ENCODE measurements around the gene ACSL6.

ACSL6 gene

GRCh38 chr5:132012371-132013005, 1.0 kb upstream of the ACSL6 start:
- peaks cover 8% of the 10 kb centered on the region for H3K4me1 ChIP-seq (ENCODE audit: control insufficient read depth, insufficient read depth, low read length)
- no peak overlapping the region for H3K27ac ChIP-seq (ENCODE audit: low read depth, low read length)
- peaks cover 35% of the 10 kb centered on the region for H3K27me3 ChIP-seq (ENCODE audit: control insufficient read depth, insufficient read depth, low read length)
- no peak overlapping the region for H3K9ac ChIP-seq (ENCODE audit: low read depth, low read length)
- H3K9me3 ChIP-seq (ENCODE audit: control insufficient read depth, insufficient read depth, low read length), result no peaks in the 10 kb centered on the region
- H3K36me3 ChIP-seq (ENCODE audit: control insufficient read depth, insufficient read depth, low read length), result no peaks in the 10 kb centered on the region
- H3K4me3 ChIP-seq (ENCODE audit: low read depth, low read length), result peak overlapping the region; percentile 71; the same call in 1 of the 2 replicates

GRCh38 chr5:132010989-132011621, 353 bp downstream of the ACSL6 start:
- peaks cover 8% of the 10 kb centered on the region for H3K4me1 ChIP-seq (ENCODE audit: control insufficient read depth, insufficient read depth, low read length)
- peak overlapping the region; percentile 71 for H3K4me3 ChIP-seq (ENCODE audit: low read depth, low read length)
- no peak overlapping the region for H3K27ac ChIP-seq (ENCODE audit: low read depth, low read length)
- H3K9ac ChIP-seq (ENCODE audit: low read depth, low read length), result no peak overlapping the region
- peaks cover 35% of the 10 kb centered on the region for H3K27me3 ChIP-seq (ENCODE audit: control insufficient read depth, insufficient read depth, low read length)
- no peaks in the 10 kb centered on the region for H3K9me3 ChIP-seq (ENCODE audit: control insufficient read depth, insufficient read depth, low read length)
- H3K36me3 ChIP-seq (ENCODE audit: control insufficient read depth, insufficient read depth, low read length), result no peaks in the 10 kb centered on the region

- peak overlapping the region; percentile 71 for H3K4me3 ChIP-seq (ENCODE audit: low read depth, low read length)
- no peak overlapping the region for H3K27ac ChIP-seq (ENCODE audit: low read depth, low read length)
- no peak overlapping the region for H3K9ac ChIP-seq (ENCODE audit: low read depth, low read length)
- peaks cover 8% of the 10 kb centered on the region for H3K4me1 ChIP-seq (ENCODE audit: control insufficient read depth, insufficient read depth, low read length)
- peaks cover 35% of the 10 kb centered on the region for H3K27me3 ChIP-seq (ENCODE audit: control insufficient read depth, insufficient read depth, low read length)
- no peaks in the 10 kb centered on the region for H3K9me3 ChIP-seq (ENCODE audit: control insufficient read depth, insufficient read depth, low read length)
- no peaks in the 10 kb centered on the region for H3K36me3 ChIP-seq (ENCODE audit: control insufficient read depth, insufficient read depth, low read length)
Observed at GRCh38 chr5:132010645-132010988, 841 bp downstream of the ACSL6 start.

GRCh38 chr5:132009706-132010405, 1.6 kb downstream of the ACSL6 start:
- H3K9me3 ChIP-seq (ENCODE audit: control insufficient read depth, insufficient read depth, low read length), result no peaks in the 10 kb centered on the region
- H3K4me3 ChIP-seq (ENCODE audit: low read depth, low read length), result no peak overlapping the region
- H3K27me3 ChIP-seq (ENCODE audit: control insufficient read depth, insufficient read depth, low read length), result peaks cover 35% of the 10 kb centered on the region

GRCh38 chr5:132008961-132009680, 2.3 kb downstream of the ACSL6 start:
- Histone ChIP-seq H3K4me3 (ENCODE audit: low read depth, low read length) (no peak overlapping the region), H3K27me3 (ENCODE audit: control insufficient read depth, insufficient read depth, low read length) (peaks cover 35% of the 10 kb centered on the region), H3K9me3 (ENCODE audit: control insufficient read depth, insufficient read depth, low read length) (no peaks in the 10 kb centered on the region), H3K4me1 (ENCODE audit: control insufficient read depth, insufficient read depth, low read length) (peaks cover 8% of the 10 kb centered on the region), H3K9ac (ENCODE audit: low read depth, low read length) (no peak overlapping the region), H3K36me3 (ENCODE audit: control insufficient read depth, insufficient read depth, low read length) (no peaks in the 10 kb centered on the region), H3K27ac (ENCODE audit: low read depth, low read length) (no peak overlapping the region)

More at GRCh38 chr5:132009706-132010405, 1.6 kb downstream of the ACSL6 start:
- peaks cover 8% of the 10 kb centered on the region for H3K4me1 ChIP-seq (ENCODE audit: control insufficient read depth, insufficient read depth, low read length)
- no peak overlapping the region for H3K27ac ChIP-seq (ENCODE audit: low read depth, low read length)
- no peak overlapping the region for H3K9ac ChIP-seq (ENCODE audit: low read depth, low read length)
- H3K36me3 ChIP-seq (ENCODE audit: control insufficient read depth, insufficient read depth, low read length), result no peaks in the 10 kb centered on the region

- Histone ChIP-seq H3K27me3 (ENCODE audit: control insufficient read depth, insufficient read depth, low read length) (peaks cover 35% of the 10 kb centered on the region), H3K36me3 (ENCODE audit: control insufficient read depth, insufficient read depth, low read length) (no peaks in the 10 kb centered on the region), H3K9me3 (ENCODE audit: control insufficient read depth, insufficient read depth, low read length) (no peaks in the 10 kb centered on the region), H3K27ac (ENCODE audit: low read depth, low read length) (no peak overlapping the region), H3K4me3 (ENCODE audit: low read depth, low read length) (no peak overlapping the region), H3K9ac (ENCODE audit: low read depth, low read length) (no peak overlapping the region), H3K4me1 (ENCODE audit: control insufficient read depth, insufficient read depth, low read length) (peaks cover 14% of the 10 kb centered on the region)
Observed at GRCh38 chr5:132008163-132008473, 3.3 kb downstream of the ACSL6 start.

- peaks cover 19% of the 10 kb centered on the region for H3K4me1 ChIP-seq (ENCODE audit: control insufficient read depth, insufficient read depth, low read length)
- H3K27me3 ChIP-seq (ENCODE audit: control insufficient read depth, insufficient read depth, low read length), result peaks cover 33% of the 10 kb centered on the region
- no peak overlapping the region for H3K27ac ChIP-seq (ENCODE audit: low read depth, low read length)
- H3K9me3 ChIP-seq (ENCODE audit: control insufficient read depth, insufficient read depth, low read length), result no peaks in the 10 kb centered on the region
- H3K4me3 ChIP-seq (ENCODE audit: low read depth, low read length), result no peak overlapping the region
- no peaks in the 10 kb centered on the region for H3K36me3 ChIP-seq (ENCODE audit: control insufficient read depth, insufficient read depth, low read length)
- no peak overlapping the region for H3K9ac ChIP-seq (ENCODE audit: low read depth, low read length)
Observed at GRCh38 chr5:132007399-132008162, 3.9 kb downstream of the ACSL6 start.

GRCh38 chr5:132006331-132007120, 4.9 kb downstream of the ACSL6 start:
- Histone ChIP-seq H3K4me3 (ENCODE audit: low read depth, low read length) (no peak overlapping the region), H3K9me3 (ENCODE audit: control insufficient read depth, insufficient read depth, low read length) (no peaks in the 10 kb centered on the region), H3K4me1 (ENCODE audit: control insufficient read depth, insufficient read depth, low read length) (peaks cover 29% of the 10 kb centered on the region), H3K27ac (ENCODE audit: low read depth, low read length) (no peak overlapping the region), H3K9ac (ENCODE audit: low read depth, low read length) (no peak overlapping the region), H3K27me3 (ENCODE audit: control insufficient read depth, insufficient read depth, low read length) (peaks cover 23% of the 10 kb centered on the region), H3K36me3 (ENCODE audit: control insufficient read depth, insufficient read depth, low read length) (no peaks in the 10 kb centered on the region)

GRCh38 chr5:132005591-132005990, 5.9 kb downstream of the ACSL6 start:
- peaks cover 16% of the 10 kb centered on the region for H3K27me3 ChIP-seq (ENCODE audit: control insufficient read depth, insufficient read depth, low read length)
- no peak overlapping the region for H3K9ac ChIP-seq (ENCODE audit: low read depth, low read length)

GRCh38 chr5:132003982-132004381, 7.5 kb downstream of the ACSL6 start:
- H3K4me1 ChIP-seq (ENCODE audit: control insufficient read depth, insufficient read depth, low read length), result peaks cover 31% of the 10 kb centered on the region
- no peaks in the 10 kb centered on the region for H3K9me3 ChIP-seq (ENCODE audit: control insufficient read depth, insufficient read depth, low read length)
- no peak overlapping the region for H3K9ac ChIP-seq (ENCODE audit: low read depth, low read length)
- H3K4me3 ChIP-seq (ENCODE audit: low read depth, low read length), result no peak overlapping the region
- H3K27me3 ChIP-seq (ENCODE audit: control insufficient read depth, insufficient read depth, low read length), result no peaks in the 10 kb centered on the region
- no peak overlapping the region for H3K27ac ChIP-seq (ENCODE audit: low read depth, low read length)
- H3K36me3 ChIP-seq (ENCODE audit: control insufficient read depth, insufficient read depth, low read length), result no peaks in the 10 kb centered on the region

More at GRCh38 chr5:132005591-132005990, 5.9 kb downstream of the ACSL6 start:
- Histone ChIP-seq H3K9me3 (ENCODE audit: control insufficient read depth, insufficient read depth, low read length) (no peaks in the 10 kb centered on the region), H3K27ac (ENCODE audit: low read depth, low read length) (no peak overlapping the region), H3K4me1 (ENCODE audit: control insufficient read depth, insufficient read depth, low read length) (peaks cover 33% of the 10 kb centered on the region), H3K4me3 (ENCODE audit: low read depth, low read length) (no peak overlapping the region), H3K36me3 (ENCODE audit: control insufficient read depth, insufficient read depth, low read length) (no peaks in the 10 kb centered on the region)
